PC-3 (cell line): ENCODE measurements around the gene RDX. TPM values are rescaled to one million over a fixed set of nuclear protein-coding genes. Genes with fewer than 3 reads are reported as not detected.

Source experiments
- ATAC-seq: fragments of 200-7000 bp; cut with Tn5 transposase; 2 replicates; pipeline ENCODE4 v1.9.1; 2020; ENCODE audit warnings: mild to moderate bottlenecking, moderate library complexity
- BruUV-seq: library from RNA; stranded (reverse); fragments of 400-500 nt; replicated peaks from 2 replicates; lab custom pipeline; 2021; lab: Mats Ljungman, UMichigan
- CTCF ChIA-PET: fragments of 300-600 bp; sonication (Branson Sonifier 250); formaldehyde crosslinking; loops from one replicate; lab custom pipeline; 2022; ENCODE audit warnings: antibody characterized with exemption; lab: Charles Lee
- POLR2A ChIA-PET: fragments of 300-600 bp; sonication (Branson Sonifier 250); formaldehyde crosslinking; loops from one replicate; lab custom pipeline; 2022; ENCODE audit warnings: antibody characterized with exemption; ENCODE audit not compliant: unreplicated experiment; lab: Charles Lee
- DNase-seq: peaks from one replicate; pipeline ENCODE4 v3.0.0-alpha.2; 2015
- H2AFZ ChIP-seq: fragments of 300-600 bp; sonication (generic); 2 replicates; pipeline ENCODE4 v1.6.0; 2016; ENCODE audit warnings: antibody characterized with exemption, low read length
- H3F3A ChIP-seq: fragments of 300-600 bp; sonication (generic); one replicate; pipeline ENCODE4 v1.6.0; 2017; ENCODE audit warnings: antibody characterized with exemption, low read length, control low read depth, mild to moderate bottlenecking; ENCODE audit not compliant: unreplicated experiment
- H3K27ac ChIP-seq: fragments of 300-600 bp; sonication (generic); 2 replicates; pipeline ENCODE4 v1.5.1; 2016; ENCODE audit warnings: mild to moderate bottlenecking, low read length
- H3K27me3 ChIP-seq: fragments of 300-600 bp; sonication (generic); 2 replicates; pipeline ENCODE4 v1.6.1; 2016; ENCODE audit warnings: low read length, mixed read lengths
- H3K36me3 ChIP-seq: fragments of 300-600 bp; sonication (generic); 2 replicates; pipeline ENCODE4 v1.6.1; 2016; ENCODE audit warnings: low read depth, mixed run types, low read length, mixed read lengths
- H3K4me1 ChIP-seq: fragments of 300-600 bp; sonication (generic); 2 replicates; pipeline ENCODE4 v1.5.1; 2016; ENCODE audit warnings: low read length; ENCODE audit not compliant: insufficient read depth
- H3K4me2 ChIP-seq: fragments of 300-600 bp; sonication (generic); 2 replicates; pipeline ENCODE4 v1.6.0; 2016; ENCODE audit warnings: low read length
- H3K4me3 ChIP-seq: fragments of 300-600 bp; sonication (generic); 2 replicates; pipeline ENCODE4 v1.5.1; 2016; ENCODE audit warnings: mild to moderate bottlenecking, low read length, mixed read lengths
- H3K79me2 ChIP-seq: fragments of 300-600 bp; sonication (generic); 2 replicates; pipeline ENCODE4 v1.6.1; 2017; ENCODE audit warnings: low read length, mixed read lengths
- H3K9ac ChIP-seq: fragments of 300-600 bp; sonication (generic); 2 replicates; pipeline ENCODE4 v1.6.0; 2016; ENCODE audit warnings: mild to moderate bottlenecking, low read length
- H3K9me2 ChIP-seq: fragments of 300-600 bp; sonication (generic); replicated peaks from 2 replicates; pipeline ENCODE4 v1.6.1; 2016; ENCODE audit warnings: mixed run types, low read length, mixed read lengths
- H3K9me3 ChIP-seq: fragments of 300-600 bp; sonication (generic); 2 replicates; pipeline ENCODE4 v1.6.1; 2016; ENCODE audit warnings: low read length, mixed read lengths
- H4K20me1 ChIP-seq: fragments of 300-600 bp; sonication (generic); 2 replicates; pipeline ENCODE4 v1.6.1; 2016; ENCODE audit warnings: low read length, mixed read lengths
- EZH2 ChIP-seq: fragments of 300-600 bp; sonication (generic); IDR thresholded peaks from one replicate; pipeline ENCODE4 v1.6.1; 2017; ENCODE audit warnings: antibody characterized with exemption, mild to moderate bottlenecking, low read length; ENCODE audit not compliant: unreplicated experiment
- EZH2phosphoT487 ChIP-seq: fragments of 300-600 bp; sonication (generic); IDR thresholded peaks from 2 replicates; pipeline ENCODE4 v1.6.1; 2018; ENCODE audit warnings: mild to moderate bottlenecking, antibody characterized with exemption, low read length, borderline replicate concordance
- intact Hi-C: fragments of 100-400 bp; cut with micrococcal nuclease; formaldehyde crosslinking; loops from 2 replicates; pipeline ENCODE4 v1.9.0; 2023
- total RNA-seq: library from RNA; depleted of rRNA; stranded (reverse); fragments of >200 nt; gene quantifications from 2 replicates; pipeline ENCODE4 v1.2.3, GENCODE V29; 2014
- TF ChIP-seq, protein P1 (sequence below): fragments of 300-600 bp; sonication (generic); conservative IDR thresholded peaks from 2 replicates; pipeline ENCODE4 v1.5.1; 2017; ENCODE audit warnings: antibody characterized with exemption, low read depth, mild to moderate bottlenecking, low read length

RDX gene
- total RNA-seq, 1 experiment from 2014 or later, result 86.2 TPM

- Histone ChIP-seq H3K4me1 (peaks cover 25% of the 10 kb centered on the region), H4K20me1 (no peaks in the 10 kb centered on the region), H3K27me3 (no peaks in the 10 kb centered on the region), H3K36me3 (no peaks in the 10 kb centered on the region), H3K9me3 (no peaks in the 10 kb centered on the region), H3F3A (peaks cover 8% of the 10 kb centered on the region), H3K9ac (no peak overlapping the region), H3K79me2 (no peaks in the 10 kb centered on the region), H3K9me2 (no peaks in the 10 kb centered on the region), H3K4me3 (no peak overlapping the region), H3K27ac (no peak overlapping the region), H3K4me2 (no peak overlapping the region), H2AFZ (no peak overlapping the region)
- POLR2A ChIA-PET, result interaction anchor here (0.5 kb wide), 1 partner anchor 251 kb away, joined by 5 read pairs; no protein-coding TSS in a partner anchor
- TF ChIP-seq EZH2, result no peak
- TF ChIP-seq, protein P1, sequence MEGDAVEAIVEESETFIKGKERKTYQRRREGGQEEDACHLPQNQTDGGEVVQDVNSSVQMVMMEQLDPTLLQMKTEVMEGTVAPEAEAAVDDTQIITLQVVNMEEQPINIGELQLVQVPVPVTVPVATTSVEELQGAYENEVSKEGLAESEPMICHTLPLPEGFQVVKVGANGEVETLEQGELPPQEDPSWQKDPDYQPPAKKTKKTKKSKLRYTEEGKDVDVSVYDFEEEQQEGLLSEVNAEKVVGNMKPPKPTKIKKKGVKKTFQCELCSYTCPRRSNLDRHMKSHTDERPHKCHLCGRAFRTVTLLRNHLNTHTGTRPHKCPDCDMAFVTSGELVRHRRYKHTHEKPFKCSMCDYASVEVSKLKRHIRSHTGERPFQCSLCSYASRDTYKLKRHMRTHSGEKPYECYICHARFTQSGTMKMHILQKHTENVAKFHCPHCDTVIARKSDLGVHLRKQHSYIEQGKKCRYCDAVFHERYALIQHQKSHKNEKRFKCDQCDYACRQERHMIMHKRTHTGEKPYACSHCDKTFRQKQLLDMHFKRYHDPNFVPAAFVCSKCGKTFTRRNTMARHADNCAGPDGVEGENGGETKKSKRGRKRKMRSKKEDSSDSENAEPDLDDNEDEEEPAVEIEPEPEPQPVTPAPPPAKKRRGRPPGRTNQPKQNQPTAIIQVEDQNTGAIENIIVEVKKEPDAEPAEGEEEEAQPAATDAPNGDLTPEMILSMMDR, result no peak
- no peak for TF ChIP-seq EZH2phosphoT487
- BruUV-seq, result no TSS peak
- CTCF ChIA-PET, result no interaction called here
- intact Hi-C loops, result no loop called here
- DNase-seq (no peak), ATAC-seq (no peak)
Measured at GRCh38 chr11:110190885-110191284, 105.5 kb downstream of the RDX start.

GRCh38 chr11:110187731-110188130 lies 108.7 kb downstream of the RDX start:
- Histone ChIP-seq H3K4me1 (peaks cover 32% of the 10 kb centered on the region), H3K27ac (no peak overlapping the region), H3F3A (no peaks in the 10 kb centered on the region), H2AFZ (no peak overlapping the region), H3K36me3 (no peaks in the 10 kb centered on the region), H3K9me2 (no peaks in the 10 kb centered on the region), H3K4me2 (no peak overlapping the region), H3K27me3 (no peaks in the 10 kb centered on the region), H3K9ac (no peak overlapping the region), H3K4me3 (no peak overlapping the region), H4K20me1 (no peaks in the 10 kb centered on the region), H3K79me2 (no peaks in the 10 kb centered on the region), H3K9me3 (no peaks in the 10 kb centered on the region)
- ChIA-PET POLR2A (no interaction called here), CTCF (no interaction called here)
- BruUV-seq, result no TSS peak
- intact Hi-C loops, result no loop called here
- DNase-seq (no peak), ATAC-seq (no peak)
- TF ChIP-seq, protein P1, result no peak
- TF ChIP-seq EZH2 (no peak), EZH2phosphoT487 (no peak)

- no peaks in the 10 kb centered on the region for H3K9me2 ChIP-seq
- TF ChIP-seq EZH2, result no peak
- DNase-seq (no peak), ATAC-seq (no peak)
- H3K27me3 ChIP-seq, result no peaks in the 10 kb centered on the region
- CTCF ChIA-PET, result no interaction called here
- no peaks in the 10 kb centered on the region for H3F3A ChIP-seq
- H3K9ac ChIP-seq, result no peak overlapping the region
- no TSS peak for BruUV-seq
- H2AFZ ChIP-seq, result no peak overlapping the region
- H3K9me3 ChIP-seq, result no peaks in the 10 kb centered on the region
- H4K20me1 ChIP-seq, result no peaks in the 10 kb centered on the region
- no peak overlapping the region for H3K27ac ChIP-seq
- no peak overlapping the region for H3K4me3 ChIP-seq
- H3K4me1 ChIP-seq, result peaks cover 37% of the 10 kb centered on the region
- no peaks in the 10 kb centered on the region for H3K36me3 ChIP-seq
- no peak overlapping the region for H3K4me2 ChIP-seq
- H3K79me2 ChIP-seq, result no peaks in the 10 kb centered on the region
- intact Hi-C loops, result no loop called here
- POLR2A ChIA-PET, result no interaction called here
Measured at GRCh38 chr11:110186867-110187266, 109.5 kb downstream of the RDX start.
